ENCODE results near the gene DYSF.

- no peak for TF ChIP-seq POLR2A (IDR thresholded peaks at IDR 0.05)
- TF ChIP-seq CTCF (IDR thresholded peaks at IDR 0.05) = no peak
Measured at GRCh38 chr2:71517851-71518250, 64.5 kb downstream of the DYSF start.
